Neural cell (in vitro differentiated cells): ENCODE results near the gene RIPK3.

Experiments used
- EP300 ChIP-seq: fragments of 450-650 bp; conservative IDR thresholded peaks from 2 replicates; pipeline ENCODE4 v1.6.1; 2014; ENCODE audit warnings: antibody characterized with exemption, mild to moderate bottlenecking, moderate library complexity; ENCODE audit not compliant: poor library complexity, severe bottlenecking
- EZH2 ChIP-seq: fragments of 200-600, 300-800 bp; shearing (Covaris generic), sonication (generic); IDR thresholded peaks from 2 replicates; pipeline ENCODE4 v1.6.1; 2014; ENCODE audit warnings: antibody characterized with exemption, low read length, borderline replicate concordance, mild to moderate bottlenecking; ENCODE audit not compliant: insufficient read depth, poor library complexity, severe bottlenecking
- MXI1 ChIP-seq: fragments of 450-650 bp; conservative IDR thresholded peaks from 2 replicates; pipeline ENCODE4 v1.6.1; 2014; ENCODE audit warnings: antibody characterized with exemption, mild to moderate bottlenecking; ENCODE audit not compliant: poor library complexity, severe bottlenecking
- RAD21 ChIP-seq: fragments of 450-650 bp; conservative IDR thresholded peaks from 2 replicates; pipeline ENCODE4 v1.6.1; 2014; ENCODE audit warnings: antibody characterized with exemption, mild to moderate bottlenecking, moderate library complexity
- SMC3 ChIP-seq: fragments of 450-650 bp; conservative IDR thresholded peaks from 2 replicates; pipeline ENCODE4 v1.6.1; 2014; ENCODE audit warnings: antibody characterized with exemption, mild to moderate bottlenecking, moderate library complexity; ENCODE audit not compliant: poor library complexity
- TAF1 ChIP-seq: IDR thresholded peaks from 2 replicates; pipeline ENCODE4 v1.6.1; 2012; ENCODE audit warnings: low read depth
- TF ChIP-seq, protein P1 (sequence below): fragments of 450-650 bp; IDR thresholded peaks from 2 replicates; pipeline ENCODE4 v1.5.1; 2014; ENCODE audit warnings: antibody characterized with exemption, mild to moderate bottlenecking, moderate library complexity; ENCODE audit not compliant: poor library complexity, severe bottlenecking
- TF ChIP-seq, protein P2 (sequence below): IDR thresholded peaks from 2 replicates; pipeline ENCODE4 v1.6.1; 2012; ENCODE audit warnings: borderline replicate concordance

DNA sequence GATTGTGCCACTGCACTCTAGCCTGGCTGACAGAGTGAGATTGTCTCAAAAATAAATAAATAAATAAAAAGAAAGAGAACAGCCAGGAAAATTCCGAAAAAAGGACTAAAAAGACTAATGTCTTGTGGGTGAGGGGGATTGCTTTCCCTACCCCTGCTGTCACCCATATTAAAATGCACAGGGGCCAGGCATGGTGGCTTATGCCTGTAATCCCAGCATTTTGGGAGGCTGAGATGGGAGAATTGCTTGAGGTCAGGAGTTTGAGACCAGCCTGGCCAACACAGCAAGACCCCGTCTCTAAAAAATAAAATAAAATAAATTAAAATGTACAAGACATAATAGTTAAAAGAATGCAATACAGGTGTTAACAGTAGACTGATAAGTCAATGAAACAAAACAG is 46.3 kb downstream of the RIPK3 start:
- TF ChIP-seq, protein P1, sequence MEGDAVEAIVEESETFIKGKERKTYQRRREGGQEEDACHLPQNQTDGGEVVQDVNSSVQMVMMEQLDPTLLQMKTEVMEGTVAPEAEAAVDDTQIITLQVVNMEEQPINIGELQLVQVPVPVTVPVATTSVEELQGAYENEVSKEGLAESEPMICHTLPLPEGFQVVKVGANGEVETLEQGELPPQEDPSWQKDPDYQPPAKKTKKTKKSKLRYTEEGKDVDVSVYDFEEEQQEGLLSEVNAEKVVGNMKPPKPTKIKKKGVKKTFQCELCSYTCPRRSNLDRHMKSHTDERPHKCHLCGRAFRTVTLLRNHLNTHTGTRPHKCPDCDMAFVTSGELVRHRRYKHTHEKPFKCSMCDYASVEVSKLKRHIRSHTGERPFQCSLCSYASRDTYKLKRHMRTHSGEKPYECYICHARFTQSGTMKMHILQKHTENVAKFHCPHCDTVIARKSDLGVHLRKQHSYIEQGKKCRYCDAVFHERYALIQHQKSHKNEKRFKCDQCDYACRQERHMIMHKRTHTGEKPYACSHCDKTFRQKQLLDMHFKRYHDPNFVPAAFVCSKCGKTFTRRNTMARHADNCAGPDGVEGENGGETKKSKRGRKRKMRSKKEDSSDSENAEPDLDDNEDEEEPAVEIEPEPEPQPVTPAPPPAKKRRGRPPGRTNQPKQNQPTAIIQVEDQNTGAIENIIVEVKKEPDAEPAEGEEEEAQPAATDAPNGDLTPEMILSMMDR, result no peak
- no peak for TF ChIP-seq TAF1
- no peak for TF ChIP-seq EP300
- no peak for TF ChIP-seq SMC3
- TF ChIP-seq EZH2, result no peak
- no peak for TF ChIP-seq RAD21
- TF ChIP-seq MXI1, result no peak
- TF ChIP-seq, protein P2, sequence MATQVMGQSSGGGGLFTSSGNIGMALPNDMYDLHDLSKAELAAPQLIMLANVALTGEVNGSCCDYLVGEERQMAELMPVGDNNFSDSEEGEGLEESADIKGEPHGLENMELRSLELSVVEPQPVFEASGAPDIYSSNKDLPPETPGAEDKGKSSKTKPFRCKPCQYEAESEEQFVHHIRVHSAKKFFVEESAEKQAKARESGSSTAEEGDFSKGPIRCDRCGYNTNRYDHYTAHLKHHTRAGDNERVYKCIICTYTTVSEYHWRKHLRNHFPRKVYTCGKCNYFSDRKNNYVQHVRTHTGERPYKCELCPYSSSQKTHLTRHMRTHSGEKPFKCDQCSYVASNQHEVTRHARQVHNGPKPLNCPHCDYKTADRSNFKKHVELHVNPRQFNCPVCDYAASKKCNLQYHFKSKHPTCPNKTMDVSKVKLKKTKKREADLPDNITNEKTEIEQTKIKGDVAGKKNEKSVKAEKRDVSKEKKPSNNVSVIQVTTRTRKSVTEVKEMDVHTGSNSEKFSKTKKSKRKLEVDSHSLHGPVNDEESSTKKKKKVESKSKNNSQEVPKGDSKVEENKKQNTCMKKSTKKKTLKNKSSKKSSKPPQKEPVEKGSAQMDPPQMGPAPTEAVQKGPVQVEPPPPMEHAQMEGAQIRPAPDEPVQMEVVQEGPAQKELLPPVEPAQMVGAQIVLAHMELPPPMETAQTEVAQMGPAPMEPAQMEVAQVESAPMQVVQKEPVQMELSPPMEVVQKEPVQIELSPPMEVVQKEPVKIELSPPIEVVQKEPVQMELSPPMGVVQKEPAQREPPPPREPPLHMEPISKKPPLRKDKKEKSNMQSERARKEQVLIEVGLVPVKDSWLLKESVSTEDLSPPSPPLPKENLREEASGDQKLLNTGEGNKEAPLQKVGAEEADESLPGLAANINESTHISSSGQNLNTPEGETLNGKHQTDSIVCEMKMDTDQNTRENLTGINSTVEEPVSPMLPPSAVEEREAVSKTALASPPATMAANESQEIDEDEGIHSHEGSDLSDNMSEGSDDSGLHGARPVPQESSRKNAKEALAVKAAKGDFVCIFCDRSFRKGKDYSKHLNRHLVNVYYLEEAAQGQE, result no peak
